Measurements from ENCODE around the gene NCKAP1.

GRCh38 chr2:183049420-183049819 lies 11.2 kb upstream of the NCKAP1 start:
- TF ChIP-seq CTCF (IDR thresholded peaks at IDR 0.05) (no peak), POLR2AphosphoS5 (IDR thresholded peaks at IDR 0.05) (no peak)

All from gastroesophageal sphincter (tissue), 3 donors.